LNCAP (cell line): ENCODE results near the gene CHST9.

Source experiments
- TF ChIP-seq, protein P1 (sequence below): fragments of 450-650 bp; IDR thresholded peaks from 2 replicates; pipeline ENCODE4 v1.5.1; 2017; ENCODE audit warnings: mild to moderate bottlenecking

CHST9 gene

DNA sequence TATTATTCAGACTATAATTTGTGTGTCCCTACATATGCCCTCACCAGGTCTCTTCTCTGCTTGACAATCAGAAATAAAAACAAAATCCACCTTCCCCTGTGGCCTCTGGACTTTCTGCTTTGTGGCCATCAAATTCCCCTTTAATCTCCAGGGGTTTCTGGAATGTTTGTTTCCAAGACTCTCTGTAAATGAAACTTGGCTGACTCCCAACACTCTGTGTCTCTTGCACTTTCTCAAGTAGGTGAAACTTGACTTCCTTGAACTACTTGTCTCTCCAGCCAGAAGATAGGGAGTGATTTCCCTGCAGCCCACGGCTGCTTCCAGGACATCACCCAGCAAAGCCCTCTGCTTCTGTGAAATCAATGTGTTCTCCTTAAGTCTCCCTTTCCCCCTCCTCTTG, 265.5 kb downstream of the CHST9 start:
- TF ChIP-seq, protein P1, sequence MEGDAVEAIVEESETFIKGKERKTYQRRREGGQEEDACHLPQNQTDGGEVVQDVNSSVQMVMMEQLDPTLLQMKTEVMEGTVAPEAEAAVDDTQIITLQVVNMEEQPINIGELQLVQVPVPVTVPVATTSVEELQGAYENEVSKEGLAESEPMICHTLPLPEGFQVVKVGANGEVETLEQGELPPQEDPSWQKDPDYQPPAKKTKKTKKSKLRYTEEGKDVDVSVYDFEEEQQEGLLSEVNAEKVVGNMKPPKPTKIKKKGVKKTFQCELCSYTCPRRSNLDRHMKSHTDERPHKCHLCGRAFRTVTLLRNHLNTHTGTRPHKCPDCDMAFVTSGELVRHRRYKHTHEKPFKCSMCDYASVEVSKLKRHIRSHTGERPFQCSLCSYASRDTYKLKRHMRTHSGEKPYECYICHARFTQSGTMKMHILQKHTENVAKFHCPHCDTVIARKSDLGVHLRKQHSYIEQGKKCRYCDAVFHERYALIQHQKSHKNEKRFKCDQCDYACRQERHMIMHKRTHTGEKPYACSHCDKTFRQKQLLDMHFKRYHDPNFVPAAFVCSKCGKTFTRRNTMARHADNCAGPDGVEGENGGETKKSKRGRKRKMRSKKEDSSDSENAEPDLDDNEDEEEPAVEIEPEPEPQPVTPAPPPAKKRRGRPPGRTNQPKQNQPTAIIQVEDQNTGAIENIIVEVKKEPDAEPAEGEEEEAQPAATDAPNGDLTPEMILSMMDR, result no peak

GRCh38 chr18:26919201-26919600, 265.9 kb downstream of the CHST9 start:
- TF ChIP-seq, protein P1, result no peak

DNA sequence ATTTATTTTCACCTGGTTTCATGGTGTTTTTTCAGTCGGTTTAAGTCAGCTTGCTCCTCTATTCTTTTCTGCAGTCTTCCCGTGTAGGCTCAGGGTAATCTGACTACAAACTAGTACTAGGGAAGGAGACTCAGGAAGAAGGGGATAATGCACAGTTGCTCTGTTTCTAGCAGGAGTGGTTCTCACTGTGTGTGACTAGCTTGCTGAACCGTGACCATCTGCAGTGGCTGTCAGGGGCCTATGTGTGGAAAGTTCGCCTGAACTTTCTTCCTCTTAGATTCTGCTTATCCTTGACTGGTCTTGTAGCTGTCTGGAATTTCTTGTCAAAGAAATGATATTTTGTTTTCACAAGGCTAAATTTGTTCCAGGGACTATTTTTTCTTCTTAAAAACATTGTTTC, 273.3 kb downstream of the CHST9 start:
- TF ChIP-seq, protein P1, result no peak

DNA sequence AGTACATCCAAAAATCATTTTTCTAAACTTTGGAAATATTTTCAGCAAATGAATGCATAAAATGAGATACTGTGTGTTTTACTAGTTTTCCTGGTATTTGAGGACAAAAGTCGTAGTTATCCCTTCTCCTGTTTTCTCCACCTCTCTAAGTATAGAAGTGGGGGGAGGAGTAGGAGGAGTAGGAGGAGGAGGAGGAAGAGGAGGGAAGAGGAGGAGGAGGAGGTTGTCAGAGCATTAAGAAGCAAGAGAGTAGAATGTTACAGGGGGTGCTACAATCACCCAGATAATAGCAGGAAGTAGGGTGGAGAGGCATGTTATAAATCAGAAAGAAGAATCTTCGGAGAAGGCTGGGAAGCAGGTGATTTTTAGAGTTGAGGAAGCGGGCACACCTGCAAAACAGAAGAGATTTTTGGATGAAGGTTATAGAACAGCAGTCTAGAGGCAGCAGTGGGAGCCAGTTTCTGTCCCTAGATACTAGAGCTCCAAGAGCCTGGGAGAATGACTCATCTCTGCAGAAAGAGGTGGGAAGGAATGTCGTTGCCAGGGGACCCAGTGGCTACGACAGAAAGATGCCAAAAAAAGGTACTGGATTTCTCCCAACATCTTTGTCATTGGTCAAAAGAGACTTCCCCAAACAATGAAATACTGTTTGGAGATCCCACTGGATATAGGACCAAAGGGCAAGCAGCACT, 275.4 kb downstream of the CHST9 start:
- TF ChIP-seq, protein P1, result no peak

DNA sequence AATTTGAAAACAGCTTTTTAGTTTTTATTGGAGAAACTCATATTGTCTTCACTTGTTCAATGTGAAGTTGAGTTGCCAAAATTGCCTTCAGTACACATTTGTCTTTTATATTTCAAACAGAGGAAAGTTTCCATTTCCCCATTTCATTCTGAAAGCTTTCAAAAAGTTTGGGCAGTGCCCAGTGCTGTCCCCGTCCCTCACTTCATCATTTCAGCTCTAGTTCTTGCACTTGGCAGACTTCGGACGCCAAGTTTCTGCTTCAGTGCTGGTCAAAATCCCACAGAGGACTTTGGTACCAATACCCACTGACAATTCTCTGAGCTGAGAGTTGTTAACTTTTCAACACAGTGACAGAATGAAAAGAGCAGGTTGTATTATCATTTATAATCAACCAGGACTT, 276.2 kb downstream of the CHST9 start:
- TF ChIP-seq, protein P1, result no peak

DNA sequence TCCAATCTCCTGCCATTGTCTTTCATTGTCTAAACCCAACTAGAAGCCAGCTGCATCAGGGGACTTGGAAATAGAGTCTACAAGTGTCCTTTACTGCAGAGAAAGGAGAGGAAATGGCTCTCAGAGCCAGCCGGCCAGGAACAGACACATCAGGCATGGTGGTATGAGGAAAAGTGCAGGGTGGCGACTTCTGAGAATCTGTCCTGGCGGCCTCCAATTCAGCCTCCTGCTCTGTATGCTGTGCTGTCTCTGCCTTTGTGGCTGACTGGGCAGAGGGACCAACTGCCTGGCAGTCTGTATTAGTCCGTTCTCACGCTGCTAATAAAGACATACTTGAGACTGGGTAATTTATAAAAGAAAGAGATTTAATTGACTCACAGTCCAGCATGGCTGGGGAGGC, 282.8 kb downstream of the CHST9 start:
- TF ChIP-seq, protein P1, result no peak

GRCh38 chr18:26901020-26901419, 284.1 kb downstream of the CHST9 start:
- TF ChIP-seq, protein P1, result no peak

GRCh38 chr18:26894426-26894825, 290.7 kb downstream of the CHST9 start:
- TF ChIP-seq, protein P1, result no peak
